ENCODE measurements around the gene OAS2. TPM values are rescaled to one million over a fixed set of nuclear protein-coding genes. Genes with fewer than 3 reads are reported as not detected.

The OAS2 gene
- total and polyA plus RNA-seq, 2 donors (not counting 1 experiment from before 2014, with no cell fraction given): 31.6 to 59.3 TPM

DNA sequence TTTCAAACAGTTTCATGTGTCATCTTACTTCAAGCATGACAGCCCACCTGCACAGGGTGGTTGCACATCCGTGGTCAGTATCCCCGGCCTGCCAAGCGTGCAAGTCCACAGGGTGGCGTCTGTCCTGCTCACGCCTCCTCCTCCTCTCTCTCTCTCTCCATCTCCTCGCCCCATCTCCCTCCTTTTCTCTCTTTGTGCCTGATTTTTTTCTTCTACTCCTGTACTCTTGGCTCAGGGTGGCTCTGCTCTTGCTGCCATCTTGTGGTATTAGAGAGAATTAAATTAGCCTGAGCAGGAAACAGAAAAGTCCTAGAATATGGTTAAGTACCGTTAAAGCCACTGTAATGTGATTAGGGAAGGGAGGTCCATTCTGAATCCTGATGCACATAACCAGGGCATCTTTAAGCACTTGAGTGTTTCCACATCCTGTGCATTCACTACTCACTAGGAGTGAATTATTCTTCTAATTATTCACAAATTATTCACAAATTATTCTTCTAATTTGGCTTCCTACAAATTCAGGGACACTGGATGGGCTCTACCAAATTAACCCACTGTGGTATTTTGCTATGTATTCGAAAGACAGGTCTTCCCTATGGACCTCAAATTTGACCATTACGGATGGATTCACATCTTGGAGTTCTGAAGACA is 52.7 kb downstream of the OAS2 start:
- H3K4me1 Mint-ChIP-seq: peaks cover 5% of the 10 kb centered on the region

DNA sequence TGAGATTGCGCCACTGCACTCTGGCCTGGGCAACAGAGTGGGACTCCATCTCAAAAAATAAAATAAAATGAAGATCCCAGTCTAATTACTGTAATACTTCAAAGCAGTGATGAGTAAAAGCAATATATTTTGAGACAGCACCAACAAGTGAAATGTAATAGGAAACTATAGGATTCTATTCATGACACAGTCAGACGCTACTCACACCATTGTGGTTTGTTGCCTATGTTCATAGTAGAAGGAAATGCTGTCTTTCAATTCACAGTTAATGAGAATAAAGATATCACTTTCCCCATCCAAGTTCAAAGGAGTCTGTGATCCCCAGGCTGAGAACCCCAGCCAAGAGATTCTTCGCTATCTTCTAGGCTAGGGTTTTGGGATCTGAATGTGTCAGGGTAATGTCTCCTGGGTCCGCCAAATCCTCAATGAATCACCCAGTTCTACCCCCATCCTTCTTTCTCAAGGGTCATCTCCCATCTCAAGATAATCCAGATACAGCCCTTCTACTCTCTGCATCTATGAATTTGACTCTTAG is 61.7 kb downstream of the OAS2 start:
- no peak for DNase-seq
- H3K9ac ChIP-seq (ENCODE audit: low read length): no peak overlapping the region
- no peaks in the 10 kb centered on the region for H3K36me3 ChIP-seq (replicated peaks in 1 of 2; ENCODE audit: control extremely low read depth in 1 of 2, control insufficient read depth in 1 of 2, extremely low read depth in 1 of 2, insufficient read depth in 2 of 2, low read length in 1 of 2)
- no peak for TF ChIP-seq EZH2 (IDR thresholded peaks at IDR 0.05; ENCODE audit: borderline replicate concordance, insufficient read depth, low read depth, low read length, poor library complexity, severe bottlenecking)
- TF ChIP-seq, protein P1, sequence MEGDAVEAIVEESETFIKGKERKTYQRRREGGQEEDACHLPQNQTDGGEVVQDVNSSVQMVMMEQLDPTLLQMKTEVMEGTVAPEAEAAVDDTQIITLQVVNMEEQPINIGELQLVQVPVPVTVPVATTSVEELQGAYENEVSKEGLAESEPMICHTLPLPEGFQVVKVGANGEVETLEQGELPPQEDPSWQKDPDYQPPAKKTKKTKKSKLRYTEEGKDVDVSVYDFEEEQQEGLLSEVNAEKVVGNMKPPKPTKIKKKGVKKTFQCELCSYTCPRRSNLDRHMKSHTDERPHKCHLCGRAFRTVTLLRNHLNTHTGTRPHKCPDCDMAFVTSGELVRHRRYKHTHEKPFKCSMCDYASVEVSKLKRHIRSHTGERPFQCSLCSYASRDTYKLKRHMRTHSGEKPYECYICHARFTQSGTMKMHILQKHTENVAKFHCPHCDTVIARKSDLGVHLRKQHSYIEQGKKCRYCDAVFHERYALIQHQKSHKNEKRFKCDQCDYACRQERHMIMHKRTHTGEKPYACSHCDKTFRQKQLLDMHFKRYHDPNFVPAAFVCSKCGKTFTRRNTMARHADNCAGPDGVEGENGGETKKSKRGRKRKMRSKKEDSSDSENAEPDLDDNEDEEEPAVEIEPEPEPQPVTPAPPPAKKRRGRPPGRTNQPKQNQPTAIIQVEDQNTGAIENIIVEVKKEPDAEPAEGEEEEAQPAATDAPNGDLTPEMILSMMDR (IDR thresholded peaks at IDR 0.05): no peak
- H3K27me3 ChIP-seq (replicated peaks in 1 of 4; ENCODE audit: control extremely low read depth in 1 of 4, control insufficient read depth in 3 of 4, insufficient read depth in 4 of 4, low read length in 3 of 4): no peaks in the 10 kb centered on the region
- Mint-ChIP-seq H3K27me3 (peaks cover 5% of the 10 kb centered on the region), H3K9me3 (ENCODE audit: insufficient read depth) (no peaks in the 10 kb centered on the region), H3K4me1 (no peaks in the 10 kb centered on the region), H3K4me3 (no peak overlapping the region), H3K27ac (no peak overlapping the region)
- intact Hi-C loops (cut with micrococcal nuclease): no loop called here
- H3K4me2 ChIP-seq (replicated peaks; ENCODE audit: low read depth, low read length, poor library complexity, severe bottlenecking): no peak overlapping the region
- no CpG with 5 or more reads among the region's 4 CpGs for WGBS (ENCODE audit: insufficient coverage)
- no peaks in the 10 kb centered on the region for H4K20me1 ChIP-seq (ENCODE audit: control insufficient read depth, insufficient read depth, low read length, poor library complexity, severe bottlenecking)
- ChIA-PET POLR2A (no interaction called here), CTCF (interaction anchor here (1.0 to 1.8 kb wide), 3 partner anchors 10 to 47 kb away, joined by 3 to 4 read pairs (median 3); no protein-coding TSS in a partner anchor)
- H3K4me1 ChIP-seq (ENCODE audit: control insufficient read depth in 2 of 2, insufficient read depth in 2 of 2, low read length in 2 of 2): no peaks in the 10 kb centered on the region
- no peaks in the 10 kb centered on the region for H3K9me3 ChIP-seq (ENCODE audit: control extremely low read depth in 1 of 3, control insufficient read depth in 2 of 3, insufficient read depth in 1 of 3, low read length in 2 of 3)
- H3K27ac ChIP-seq (ENCODE audit: low read length in 2 of 2): no peak overlapping the region
- no peaks in the 10 kb centered on the region for H3K79me2 ChIP-seq (ENCODE audit: control insufficient read depth, insufficient read depth, low read length)
- no peak for ATAC-seq (ENCODE audit: low read depth)
- H3K4me3 ChIP-seq (ENCODE audit: control extremely low read depth in 1 of 5, extremely low read depth in 1 of 5, insufficient read depth in 1 of 5, low read depth in 2 of 5, low read length in 4 of 5): no peak overlapping the region
- H2AFZ ChIP-seq (ENCODE audit: insufficient read depth, low read depth, low read length, poor library complexity, severe bottlenecking): no peak overlapping the region

More for the DNA sequence above, 52.7 kb downstream of the OAS2 start:
- Histone ChIP-seq H4K20me1 (ENCODE audit: control insufficient read depth, insufficient read depth, low read length, poor library complexity, severe bottlenecking) (no peaks in the 10 kb centered on the region), H3K4me2 (replicated peaks; ENCODE audit: low read depth, low read length, poor library complexity, severe bottlenecking) (peak overlapping the region; percentile 40), H2AFZ (ENCODE audit: insufficient read depth, low read depth, low read length, poor library complexity, severe bottlenecking) (peak overlapping the region; percentile 26), H3K27ac (ENCODE audit: low read length in 2 of 2) (no peak overlapping the region), H3K36me3 (replicated peaks in 1 of 2; ENCODE audit: control extremely low read depth in 1 of 2, control insufficient read depth in 1 of 2, extremely low read depth in 1 of 2, insufficient read depth in 2 of 2, low read length in 1 of 2) (no peaks in the 10 kb centered on the region), H3K27me3 (replicated peaks in 1 of 4; ENCODE audit: control extremely low read depth in 1 of 4, control insufficient read depth in 3 of 4, insufficient read depth in 4 of 4, low read length in 3 of 4) (no peaks in the 10 kb centered on the region), H3K9me3 (ENCODE audit: control extremely low read depth in 1 of 3, control insufficient read depth in 2 of 3, insufficient read depth in 1 of 3, low read length in 2 of 3) (no peaks in the 10 kb centered on the region), H3K79me2 (ENCODE audit: control insufficient read depth, insufficient read depth, low read length) (no peaks in the 10 kb centered on the region), H3K4me3 (ENCODE audit: control extremely low read depth in 1 of 5, extremely low read depth in 1 of 5, insufficient read depth in 1 of 5, low read depth in 2 of 5, low read length in 4 of 5) (no peak overlapping the region), H3K9ac (ENCODE audit: low read length) (no peak overlapping the region), H3K4me1 (ENCODE audit: control insufficient read depth in 2 of 2, insufficient read depth in 2 of 2, low read length in 2 of 2) (peaks cover 4 to 6% of the 10 kb centered on the region in 2 donors)
- POLR2A ChIA-PET: no interaction called here
- ATAC-seq (ENCODE audit: low read depth): no peak
- CTCF ChIA-PET: interaction anchor here (1.0 to 7.4 kb wide), 22 partner anchors 10 to 144 kb away, joined by 3 to 111 read pairs (median 5); partner anchors contain the start of genes OAS1 and OAS2
- TF ChIP-seq, protein P1 (IDR thresholded peaks at IDR 0.05): peak; percentile 83
- TF ChIP-seq EZH2 (IDR thresholded peaks at IDR 0.05; ENCODE audit: borderline replicate concordance, insufficient read depth, low read depth, low read length, poor library complexity, severe bottlenecking): no peak
- 0% methylated on average over 3 of the region's 9 CpGs for WGBS (ENCODE audit: insufficient coverage)
- peak; percentile 67 for DNase-seq
- Mint-ChIP-seq H3K9me3 (ENCODE audit: insufficient read depth) (no peaks in the 10 kb centered on the region), H3K4me3 (peak overlapping the region; percentile 0), H3K27me3 (peaks cover 3% of the 10 kb centered on the region), H3K27ac (no peak overlapping the region)
- intact Hi-C loops (cut with micrococcal nuclease): loop anchor here (1.0 kb wide), 2 partner anchors 39 to 131 kb away; no protein-coding TSS in a partner anchor
